GDM1 (cell line): ENCODE measurements around the gene SYCN.

Experiments
- DNase-seq: peaks from one replicate; lab custom pipeline; 2025; lab: John Stamatoyannopoulos, UW

The SYCN gene

DNA sequence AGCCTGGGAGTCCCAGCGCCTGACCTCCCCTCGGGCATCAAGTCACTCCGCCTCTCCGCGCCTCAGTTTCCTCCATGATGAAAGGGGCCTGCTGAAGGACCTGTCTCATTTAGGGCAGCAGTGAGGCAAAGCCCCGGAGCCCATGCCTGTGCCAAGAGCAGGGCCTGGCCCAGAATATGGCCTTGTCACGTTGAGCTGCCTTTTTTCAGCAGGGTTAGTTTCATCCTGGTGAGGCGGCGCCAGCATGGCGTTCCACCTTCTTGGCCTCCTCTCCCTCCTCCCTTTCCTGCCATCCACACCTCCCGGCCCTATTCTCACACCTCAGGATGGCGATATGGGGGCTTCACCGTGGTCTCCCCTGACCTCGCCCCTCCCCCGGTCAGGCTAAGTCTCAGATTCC lies 48.3 kb downstream of the SYCN start:
- no peak for DNase-seq

DNA sequence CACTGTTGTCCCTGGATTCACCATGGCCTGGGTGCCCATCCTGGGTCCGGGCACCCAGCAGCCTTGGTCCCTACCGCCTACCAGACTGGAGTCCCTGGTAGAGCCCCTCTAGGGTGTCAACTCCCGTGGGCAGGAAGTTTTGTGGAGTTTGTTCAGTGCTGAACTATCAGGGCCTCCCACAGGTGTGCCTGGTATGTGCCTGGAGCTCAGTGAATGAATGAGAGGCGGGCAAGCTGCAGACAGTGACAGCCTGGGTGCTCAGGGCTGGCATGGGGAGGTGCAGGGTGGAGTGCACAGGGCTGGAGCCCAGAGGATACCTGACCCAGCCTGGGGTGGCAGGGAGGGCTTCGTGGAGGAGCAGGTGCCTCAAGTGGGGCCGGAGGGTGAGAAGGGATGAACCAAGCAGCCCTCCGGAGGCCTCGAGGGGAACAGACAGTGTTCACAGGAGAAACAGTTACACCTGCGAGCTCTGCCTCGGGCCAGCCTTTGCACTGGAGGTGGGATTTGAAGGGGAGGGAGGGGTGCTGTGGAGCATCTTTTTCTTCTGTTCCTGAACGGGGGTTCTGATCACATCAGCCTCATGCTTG lies 48.9 kb downstream of the SYCN start:
- DNase-seq = no peak

DNA sequence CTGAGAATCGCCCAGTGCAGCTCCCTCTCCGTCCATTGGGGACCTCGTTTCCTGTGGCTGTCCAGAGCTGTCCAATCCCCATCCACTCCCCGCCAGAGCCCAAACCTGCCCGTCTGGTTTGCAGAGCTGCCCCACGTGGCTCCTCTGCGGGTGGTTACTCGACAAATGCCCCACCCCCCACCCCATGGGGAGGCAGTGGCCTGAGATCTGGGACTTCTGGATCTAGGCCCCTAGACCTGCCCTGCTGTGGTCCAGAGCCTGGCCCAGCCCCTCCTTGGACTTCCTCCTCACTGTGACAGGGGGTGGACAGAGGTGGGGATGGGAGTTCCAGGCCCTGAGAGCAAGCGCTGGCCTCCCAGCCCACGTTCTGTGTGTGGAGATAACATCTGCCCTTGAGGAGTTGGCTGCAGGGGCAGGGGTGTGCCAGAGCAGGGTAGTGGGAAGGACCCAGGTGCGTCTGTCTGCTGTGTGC lies 49.4 kb downstream of the SYCN start:
- DNase-seq = no peak

DNA sequence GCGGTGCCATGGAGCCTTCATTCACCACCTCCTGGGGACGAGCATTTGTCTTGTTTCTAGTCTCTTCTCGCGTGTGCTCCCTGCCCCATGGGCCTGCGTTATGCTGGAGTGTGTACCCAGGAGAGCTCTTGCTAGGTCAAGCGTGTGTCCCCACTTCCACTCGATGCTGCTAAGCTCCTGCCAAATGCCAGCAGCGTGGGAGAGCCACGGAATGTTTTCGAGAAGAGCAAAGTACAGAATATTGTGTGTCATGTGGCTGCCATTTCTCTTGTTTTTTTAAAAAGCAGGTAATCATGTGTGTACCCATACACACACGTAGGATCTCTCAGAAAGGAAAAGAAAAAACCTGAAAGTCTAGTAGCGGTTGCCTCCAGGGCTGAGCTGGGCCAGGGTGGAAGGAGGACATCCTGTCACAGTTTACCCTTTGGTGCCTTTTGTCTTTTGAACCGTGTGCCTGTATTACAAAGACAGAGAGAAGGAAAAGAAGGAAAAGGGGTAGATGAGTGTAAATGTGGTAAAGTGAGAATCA lies 49.9 kb downstream of the SYCN start:
- no peak for DNase-seq
